Calu3 (cell line): ENCODE measurements around the gene KCNAB1. TPM values are rescaled to one million over a fixed set of nuclear protein-coding genes. Genes with fewer than 3 reads are reported as not detected.

Experiments
- BruUV-seq: library from RNA; stranded (reverse); fragments of 400-500 nt; replicated peaks from 2 replicates; lab custom pipeline; 2021; lab: Mats Ljungman, UMichigan
- CTCF ChIA-PET: fragments of 300-600 bp; sonication (Branson Sonifier 250); formaldehyde crosslinking; loops from one replicate; lab custom pipeline; 2022; ENCODE audit warnings: antibody characterized with exemption; lab: Charles Lee
- DNase-seq: peaks from one replicate; pipeline ENCODE4 v3.0.0; 2022
- H3K27ac Mint-ChIP-seq: one replicate; pipeline ENCODE4 v1.8.0; 2022; ENCODE audit warnings: mixed read lengths; ENCODE audit not compliant: unreplicated experiment
- H3K27me3 Mint-ChIP-seq: one replicate; pipeline ENCODE4 v1.8.0; 2022; ENCODE audit warnings: mixed read lengths; ENCODE audit not compliant: unreplicated experiment
- H3K36me3 Mint-ChIP-seq: one replicate; pipeline ENCODE4 v1.8.0; 2022; ENCODE audit warnings: mild to moderate bottlenecking, moderate library complexity, mixed read lengths; ENCODE audit not compliant: insufficient read depth, unreplicated experiment
- H3K4me1 Mint-ChIP-seq: one replicate; pipeline ENCODE4 v1.8.0; 2022; ENCODE audit warnings: mild to moderate bottlenecking, low read depth, mixed read lengths; ENCODE audit not compliant: unreplicated experiment
- H3K4me3 Mint-ChIP-seq: one replicate; pipeline ENCODE4 v1.8.0; 2022; ENCODE audit warnings: mild to moderate bottlenecking, low read depth, moderate library complexity, mixed read lengths; ENCODE audit not compliant: unreplicated experiment
- H3K9me3 Mint-ChIP-seq: one replicate; pipeline ENCODE4 v1.8.0; 2022; ENCODE audit warnings: low read depth, mixed read lengths; ENCODE audit not compliant: unreplicated experiment
- CTCF ChIP-seq: fragments of 200-600 bp; IDR thresholded peaks from one replicate; pipeline ENCODE4 v1.8.0; 2022; ENCODE audit warnings: antibody characterized with exemption; ENCODE audit not compliant: unreplicated experiment
- intact Hi-C: fragments of 100-400 bp; cut with micrococcal nuclease; formaldehyde crosslinking; loops from one replicate; pipeline ENCODE4 v1.10.0; 2022; ENCODE audit not compliant: unreplicated experiment
- total RNA-seq: library from RNA; stranded (reverse); gene quantifications from 2 replicates; pipeline ENCODE4 v1.2.3, GENCODE V29; 2022

KCNAB1 gene
- total RNA-seq, 1 experiment from 2014 or later: 1.6 TPM

GRCh38 chr3:156285626-156286025, 165.2 kb downstream of the KCNAB1 start:
- Mint-ChIP-seq H3K9me3 (no peaks in the 10 kb centered on the region), H3K27me3 (peaks cover 42% of the 10 kb centered on the region), H3K4me1 (no peaks in the 10 kb centered on the region), H3K4me3 (no peak overlapping the region), H3K27ac (no peak overlapping the region), H3K36me3 (no peaks in the 10 kb centered on the region)
- BruUV-seq: no TSS peak
- intact Hi-C loops: no loop called here
- TF ChIP-seq CTCF: no peak
- DNase-seq: no peak
- CTCF ChIA-PET: no interaction called here

GRCh38 chr3:156290924-156291271, 170.5 kb downstream of the KCNAB1 start:
- CTCF ChIA-PET: no interaction called here
- intact Hi-C loops: no loop called here
- no TSS peak for BruUV-seq
- no peak overlapping the region for H3K4me3 Mint-ChIP-seq
- no peaks in the 10 kb centered on the region for H3K36me3 Mint-ChIP-seq
- TF ChIP-seq CTCF: no peak
- no peak for DNase-seq
- no peaks in the 10 kb centered on the region for H3K9me3 Mint-ChIP-seq
- H3K27ac Mint-ChIP-seq: no peak overlapping the region
- H3K4me1 Mint-ChIP-seq: no peaks in the 10 kb centered on the region
- peaks cover 69% of the 10 kb centered on the region for H3K27me3 Mint-ChIP-seq

GRCh38 chr3:156291272-156292123, 171.1 kb downstream of the KCNAB1 start:
- intact Hi-C loops: no loop called here
- DNase-seq: no peak
- Mint-ChIP-seq H3K4me3 (no peak overlapping the region), H3K27ac (no peak overlapping the region), H3K27me3 (peaks cover 68% of the 10 kb centered on the region), H3K9me3 (no peaks in the 10 kb centered on the region), H3K4me1 (no peaks in the 10 kb centered on the region), H3K36me3 (no peaks in the 10 kb centered on the region)
- no peak for TF ChIP-seq CTCF
- CTCF ChIA-PET: no interaction called here
- BruUV-seq: no TSS peak

GRCh38 chr3:156293566-156293965, 173.2 kb downstream of the KCNAB1 start:
- H3K27ac Mint-ChIP-seq: no peak overlapping the region
- no peaks in the 10 kb centered on the region for H3K36me3 Mint-ChIP-seq
- BruUV-seq: no TSS peak
- H3K4me1 Mint-ChIP-seq: no peaks in the 10 kb centered on the region
- no peaks in the 10 kb centered on the region for H3K9me3 Mint-ChIP-seq
- H3K27me3 Mint-ChIP-seq: peaks cover 47% of the 10 kb centered on the region
- no peak overlapping the region for H3K4me3 Mint-ChIP-seq
- DNase-seq: no peak
- intact Hi-C loops: no loop called here
- CTCF ChIA-PET: no interaction called here
- TF ChIP-seq CTCF: no peak
